ENCODE results near the gene EPS15.

DNA sequence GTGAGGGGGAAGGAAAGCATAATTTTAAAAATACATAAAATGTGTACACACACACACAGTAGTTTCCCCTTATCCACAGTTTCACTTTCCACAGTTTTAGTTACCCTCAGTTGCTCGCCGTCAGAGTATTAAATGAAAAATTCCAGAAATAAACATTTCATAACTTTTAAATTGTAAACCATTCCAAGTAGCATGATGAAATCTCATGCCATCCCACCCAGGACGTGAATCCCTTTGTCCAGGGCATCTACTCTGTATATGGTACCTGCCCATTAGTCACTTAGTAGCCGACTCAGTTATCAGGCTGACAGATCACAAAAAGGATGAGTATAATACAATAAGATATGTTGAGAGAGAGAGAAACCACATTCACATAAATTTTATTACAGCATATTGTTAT, 36.2 kb downstream of the EPS15 start:
- TF ChIP-seq SMC3 (conservative IDR thresholded peaks at IDR 0.05; ENCODE audit: insufficient read depth, low read depth, low read length), result no peak
- TF ChIP-seq SIN3A (IDR thresholded peaks at IDR 0.05; ENCODE audit: borderline replicate concordance in 2 of 2, control insufficient read depth in 1 of 2, low read depth in 2 of 2, low read length in 2 of 2), result no peak
- TF ChIP-seq, protein P1, sequence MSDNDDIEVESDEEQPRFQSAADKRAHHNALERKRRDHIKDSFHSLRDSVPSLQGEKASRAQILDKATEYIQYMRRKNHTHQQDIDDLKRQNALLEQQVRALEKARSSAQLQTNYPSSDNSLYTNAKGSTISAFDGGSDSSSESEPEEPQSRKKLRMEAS (CRISPR knock-in tag; IDR thresholded peaks at IDR 0.05), result no peak

Data from K562 (cell line).